Measurements from ENCODE around the gene WDR33. TPM values are rescaled to one million over a fixed set of nuclear protein-coding genes. Genes with fewer than 3 reads are reported as not detected.
A peak's percentile ranks its signal among the peaks of the same experiment; 100 is the strongest.

WDR33 gene
- total and polyA plus RNA-seq, 2 of the 4 experiments (the other 2 are of a cell fraction) = 19.6 to 41.2 TPM

DNA sequence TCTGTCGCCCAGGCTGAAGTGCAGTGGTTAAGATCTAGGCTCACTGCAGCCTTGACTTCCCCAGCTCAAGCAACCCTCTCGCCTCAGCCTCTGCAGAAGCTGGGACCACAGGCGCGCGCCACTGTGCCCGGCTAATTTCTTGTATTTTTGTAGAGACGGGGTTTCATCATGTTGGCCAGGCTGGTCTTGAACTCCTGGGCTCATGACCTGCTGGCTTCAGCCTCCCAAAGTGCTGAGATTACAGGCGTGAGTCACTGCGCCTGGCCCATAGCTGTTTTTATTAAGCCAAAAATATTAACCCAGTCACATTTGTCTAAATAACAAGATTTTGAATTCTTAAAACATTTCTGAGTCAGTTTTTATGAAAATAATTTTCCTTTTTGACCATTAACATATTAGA, 116.0 kb downstream of the WDR33 start:
- H3K14ac ChIP-seq (replicated peaks; ENCODE audit: low read depth, low read length) = no peak overlapping the region
- H3K18ac ChIP-seq (ENCODE audit: low read depth, low read length) = no peak overlapping the region
- no peaks in the 10 kb centered on the region for H3K27me3 ChIP-seq (ENCODE audit: control insufficient read depth, insufficient read depth, low read length)
- no peak overlapping the region for H2AK5ac ChIP-seq (ENCODE audit: low read depth, low read length)
- no peak overlapping the region for H4K5ac ChIP-seq (ENCODE audit: low read depth, low read length)
- H3K4ac ChIP-seq (ENCODE audit: low read depth, low read length) = no peak overlapping the region
- no peak overlapping the region for H3K9ac ChIP-seq (ENCODE audit: low read depth, low read length)
- POLR2A ChIA-PET (ENCODE audit: unreplicated experiment) = no interaction called here
- H3K9me3 ChIP-seq (ENCODE audit: control insufficient read depth, insufficient read depth, low read length) = peaks cover 6% of the 10 kb centered on the region
- TF ChIP-seq NFE2L2 (IDR thresholded peaks at IDR 0.05; ENCODE audit: low read depth, low read length) = no peak
- no peak for TF ChIP-seq BHLHE40 (IDR thresholded peaks at IDR 0.05; ENCODE audit: low read depth, low read length)
- TF ChIP-seq POLR2A (IDR thresholded peaks at IDR 0.05; ENCODE audit: low read depth, low read length) = no peak
- no peak for TF ChIP-seq MXI1 (IDR thresholded peaks at IDR 0.05; ENCODE audit: borderline replicate concordance, low read depth, low read length)
- no peak for TF ChIP-seq RCOR1 (IDR thresholded peaks at IDR 0.05; ENCODE audit: insufficient replicate concordance, low read length)
- TF ChIP-seq, protein P1, sequence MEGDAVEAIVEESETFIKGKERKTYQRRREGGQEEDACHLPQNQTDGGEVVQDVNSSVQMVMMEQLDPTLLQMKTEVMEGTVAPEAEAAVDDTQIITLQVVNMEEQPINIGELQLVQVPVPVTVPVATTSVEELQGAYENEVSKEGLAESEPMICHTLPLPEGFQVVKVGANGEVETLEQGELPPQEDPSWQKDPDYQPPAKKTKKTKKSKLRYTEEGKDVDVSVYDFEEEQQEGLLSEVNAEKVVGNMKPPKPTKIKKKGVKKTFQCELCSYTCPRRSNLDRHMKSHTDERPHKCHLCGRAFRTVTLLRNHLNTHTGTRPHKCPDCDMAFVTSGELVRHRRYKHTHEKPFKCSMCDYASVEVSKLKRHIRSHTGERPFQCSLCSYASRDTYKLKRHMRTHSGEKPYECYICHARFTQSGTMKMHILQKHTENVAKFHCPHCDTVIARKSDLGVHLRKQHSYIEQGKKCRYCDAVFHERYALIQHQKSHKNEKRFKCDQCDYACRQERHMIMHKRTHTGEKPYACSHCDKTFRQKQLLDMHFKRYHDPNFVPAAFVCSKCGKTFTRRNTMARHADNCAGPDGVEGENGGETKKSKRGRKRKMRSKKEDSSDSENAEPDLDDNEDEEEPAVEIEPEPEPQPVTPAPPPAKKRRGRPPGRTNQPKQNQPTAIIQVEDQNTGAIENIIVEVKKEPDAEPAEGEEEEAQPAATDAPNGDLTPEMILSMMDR (conservative IDR thresholded peaks at IDR 0.05; ENCODE audit: low read depth, low read length) = no peak
- TF ChIP-seq ELK1 (IDR thresholded peaks at IDR 0.05; ENCODE audit: borderline replicate concordance, low read depth, low read length) = no peak
- TF ChIP-seq RAD21 (IDR thresholded peaks at IDR 0.05; ENCODE audit: low read length) = no peak
- TF ChIP-seq MAZ (IDR thresholded peaks at IDR 0.05; ENCODE audit: borderline replicate concordance, low read depth, low read length) = no peak
- TF ChIP-seq CHD1 (IDR thresholded peaks at IDR 0.05; ENCODE audit: low read depth, low read length) = no peak
- TF ChIP-seq FOS (IDR thresholded peaks at IDR 0.05; ENCODE audit: low read depth, low read length) = no peak
- TF ChIP-seq USF2 (IDR thresholded peaks at IDR 0.05; ENCODE audit: low read depth, low read length) = no peak
- no peak for TF ChIP-seq CEBPB (IDR thresholded peaks at IDR 0.05; ENCODE audit: low read depth, low read length)
- no peak for TF ChIP-seq RFX5 (IDR thresholded peaks at IDR 0.05; ENCODE audit: low read depth, low read length)
- TF ChIP-seq MAFK (IDR thresholded peaks at IDR 0.05; ENCODE audit: low read depth, low read length) = no peak
- TF ChIP-seq SMC3 (IDR thresholded peaks at IDR 0.05; ENCODE audit: low read depth, low read length) = no peak
- CTCF ChIA-PET = interaction anchor here (0.6 kb wide), 1 partner anchor 20 kb away, joined by 3 read pairs; no protein-coding TSS in a partner anchor
- in situ Hi-C loops (cut with MboI; ENCODE audit: low sequenced_read_pairs) (no loop called here), intact Hi-C loops (cut with micrococcal nuclease) (loop anchor here (1.0 kb wide), 1 partner anchor 104 kb away; no protein-coding TSS in a partner anchor), dilution Hi-C loops (cut with HindIII; ENCODE audit: low sequenced_read_pairs, unreplicated experiment) (no loop called here)
- H2BK5ac ChIP-seq (ENCODE audit: low read depth, low read length, poor library complexity, severe bottlenecking) = no peak overlapping the region
- no peak overlapping the region for H4K91ac ChIP-seq (ENCODE audit: insufficient read depth, low read depth, low read length)
- H3K56ac ChIP-seq (ENCODE audit: extremely low read depth, insufficient read depth, low read length) = no peak overlapping the region
- no peak overlapping the region for H2BK120ac ChIP-seq (ENCODE audit: low read depth, low read length)
- H3K4me1 ChIP-seq (ENCODE audit: control insufficient read depth, insufficient read depth, low read length) = no peaks in the 10 kb centered on the region
- H3K4me3 ChIP-seq (ENCODE audit: insufficient read depth, low read depth, low read length) = no peak overlapping the region
- H2AFZ ChIP-seq (replicated peaks; ENCODE audit: low read length, poor library complexity) = peak overlapping the region; percentile 43
- H2AK9ac ChIP-seq (replicated peaks; ENCODE audit: low read depth, low read length, poor library complexity) = no peak overlapping the region
- no peak overlapping the region for H4K8ac ChIP-seq (ENCODE audit: low read depth in 2 of 2, low read length in 2 of 2)
- H3K9me1 ChIP-seq (ENCODE audit: insufficient read depth, low read length) = peaks cover 3% of the 10 kb centered on the region; the same call in 1 of the 2 replicates
- ATAC-seq (ENCODE audit: low read depth) = peak; percentile 24; the same call in 1 of the 2 replicates
- no peak overlapping the region for H2BK15ac ChIP-seq (ENCODE audit: low read depth, low read length)
- no peak overlapping the region for H3K4me2 ChIP-seq (ENCODE audit: low read depth, low read length)
- no peak overlapping the region for H2BK20ac ChIP-seq (ENCODE audit: low read depth, low read length)
- DNase-seq = peak; percentile 17
- H3K23ac ChIP-seq (ENCODE audit: low read depth, low read length) = no peak overlapping the region
- no peaks in the 10 kb centered on the region for H4K20me1 ChIP-seq (ENCODE audit: insufficient read depth, low read length)
- H3K36me3 ChIP-seq (ENCODE audit: control insufficient read depth, insufficient read depth, low read length) = no peaks in the 10 kb centered on the region
- H3K79me1 ChIP-seq (ENCODE audit: low read depth in 1 of 2, low read length in 2 of 2) = peaks cover 0 to 3% of the 10 kb centered on the region in 2 experiments; a peak in 1 of 4 replicates
- BruUV-seq (replicated peaks) = no TSS peak
- 97% methylated on average over 5 of the region's 9 CpGs; no CpG with 5 or more reads in 1 of the 2 experiments for WGBS, 2 experiments (ENCODE audit: extremely low coverage in 2 of 2, insufficient read length in 1 of 2)
- no peak overlapping the region for H3K27ac ChIP-seq (ENCODE audit: insufficient read depth, low read length)
